ENCODE measurements around the gene CPXM1.
"Not testable (repeated sequence)": the region's sequence is repeated elsewhere in the genome, so short reads cannot be mapped to it uniquely, and the experiment has no call there.

CPXM1 gene

GRCh38 chr20:2800521-2801285 lies at the start of gene CPXM1:
CPXM1 (minus strand) TSS chr20:2800627; CDS start chr20:2800572, 55 bp downstream.
- DNase-seq: peak; percentile 48

GRCh38 chr20:2849529-2849928 lies 49.1 kb upstream of the CPXM1 start:
- no peak for DNase-seq

GRCh38 chr20:2847802-2848201 lies 47.4 kb upstream of the CPXM1 start:
- DNase-seq: no peak

GRCh38 chr20:2846698-2847097 lies 46.3 kb upstream of the CPXM1 start:
- DNase-seq: no peak

GRCh38 chr20:2845607-2846006 lies 45.2 kb upstream of the CPXM1 start:
- DNase-seq: no peak

GRCh38 chr20:2840967-2841531 lies 40.6 kb upstream of the CPXM1 start:
- DNase-seq: peak; percentile 53

- peak; percentile 94 for DNase-seq
These were observed 39.9 kb upstream of the CPXM1 start, which contains the start of the genes PCED1A and VPS16 for GRCh38 chr20:2840138-2840966. PCED1A (minus strand) TSS chr20:2840655; CDS start chr20:2839912, 743 bp downstream. VPS16 (plus strand) TSS chr20:2840745; CDS start chr20:2840775, 30 bp downstream.

- no peak for DNase-seq
These were observed 39.3 kb upstream of the CPXM1 start for GRCh38 chr20:2839732-2840137.

- no peak for DNase-seq
These were observed 38.6 kb upstream of the CPXM1 start for GRCh38 chr20:2838847-2839671.

GRCh38 chr20:2838170-2838797 lies 37.9 kb upstream of the CPXM1 start:
- DNase-seq: no peak

- DNase-seq: no peak
These were observed 37.0 kb upstream of the CPXM1 start for GRCh38 chr20:2837221-2837960.

GRCh38 chr20:2836035-2836434 lies 35.6 kb upstream of the CPXM1 start:
- no peak for DNase-seq

GRCh38 chr20:2835331-2835796 lies 34.9 kb upstream of the CPXM1 start:
- no peak for DNase-seq

- DNase-seq: no peak
These were observed 34.1 kb upstream of the CPXM1 start for GRCh38 chr20:2834401-2835110.

GRCh38 chr20:2833761-2834160 lies 33.3 kb upstream of the CPXM1 start:
- DNase-seq: no peak

GRCh38 chr20:2831206-2831605 lies 30.8 kb upstream of the CPXM1 start:
- not testable (repeated sequence) for DNase-seq

- no peak for DNase-seq
These were observed 28.9 kb upstream of the CPXM1 start for GRCh38 chr20:2829376-2829775.

GRCh38 chr20:2826655-2827054 lies 26.2 kb upstream of the CPXM1 start:
- no peak for DNase-seq

- DNase-seq: no peak
These were observed 25.3 kb upstream of the CPXM1 start for GRCh38 chr20:2825761-2826160.

- peak; percentile 40 for DNase-seq
These were observed 21.6 kb upstream of the CPXM1 start for GRCh38 chr20:2822073-2822472.

Measured in activated CD4-positive, alpha-beta T cell treated with anti-CD3 and anti-CD28 coated beads for 48 hours (primary cell).